B cell (primary cell): ENCODE results near the gene SMIM36. TPM values are rescaled to one million over a fixed set of nuclear protein-coding genes. Genes with fewer than 3 reads are reported as not detected.

Source experiments
- ATAC-seq: fragments of 200-7000 bp; cut with Tn5 transposase; one replicate; pipeline ENCODE4 v1.10.0; 2021; ENCODE audit warnings: low read depth, mild to moderate bottlenecking, moderate number of reproducible peaks, moderate library complexity
- CTCF ChIA-PET: fragments of 350-600 bp; sonication (Branson Sonifier 250); formaldehyde crosslinking; loops from one replicate; lab custom pipeline; 2021; ENCODE audit warnings: antibody characterized with exemption, inconsistent platforms; lab: Charles Lee
- POLR2A ChIA-PET: fragments of 350-600 bp; sonication (Branson Sonifier 250); formaldehyde crosslinking; loops from one replicate; lab custom pipeline; 2021; ENCODE audit warnings: antibody characterized with exemption; lab: Charles Lee
- DNase-seq: peaks from one replicate; pipeline ENCODE4 v3.0.0; 2013
- H2AFZ ChIP-seq: 2 replicates; pipeline ENCODE4 v1.6.1; 2012; ENCODE audit warnings: mild to moderate bottlenecking, low read depth, low read length; ENCODE audit not compliant: insufficient read depth, poor library complexity, severe bottlenecking
- H3K27ac ChIP-seq, 2 donors: 1 replicate in 1 of 2; 2 replicates in 1 of 2; pipeline ENCODE4 v1.5.1; 2012 to 2013; ENCODE audit warnings: low read length in 2 of 2, mild to moderate bottlenecking in 2 of 2, moderate library complexity in 1 of 2
- H3K27me3 ChIP-seq, 4 experiments: fragments of 200-600 bp in 1 of 4; sonication (generic) in 1 of 4; replicated peaks in 1 of 4; 1 replicate in 2 of 4; 2 replicates in 2 of 4; pipeline versions ENCODE4 v1.6.1 to v1.7.0; 2013 to 2016; ENCODE audit warnings: low read length in 3 of 4, mild to moderate bottlenecking in 2 of 4, mixed read lengths in 1 of 4, moderate library complexity in 1 of 4; ENCODE audit not compliant: insufficient read depth in 4 of 4, control insufficient read depth in 3 of 4; ENCODE audit errors: control extremely low read depth in 1 of 4
- H3K36me3 ChIP-seq, 2 experiments: replicated peaks in 1 of 2; 1 replicate in 1 of 2; 2 replicates in 1 of 2; pipeline versions ENCODE4 v1.6.1 to v1.7.1; 2013; ENCODE audit warnings: low read length in 1 of 2; ENCODE audit not compliant: insufficient read depth in 2 of 2, control insufficient read depth in 1 of 2; ENCODE audit errors: control extremely low read depth in 1 of 2, extremely low read depth in 1 of 2
- H3K4me1 ChIP-seq, 2 donors: fragments of 200-600 bp in 1 of 2; sonication (generic) in 1 of 2; 1 replicate in 1 of 2; 2 replicates in 1 of 2; pipeline versions ENCODE4 v1.5.1 to v1.6.1; 2013 to 2017; ENCODE audit warnings: low read length in 2 of 2; ENCODE audit not compliant: control insufficient read depth in 2 of 2, insufficient read depth in 2 of 2
- H3K4me2 ChIP-seq: replicated peaks from 2 replicates; pipeline ENCODE3; 2012; ENCODE audit warnings: mild to moderate bottlenecking, low read depth, low read length; ENCODE audit not compliant: poor library complexity, severe bottlenecking
- H3K4me3 ChIP-seq, 5 experiments: fragments of 200-600 bp in 1 of 5; sonication (generic) in 1 of 5; 1 replicate in 3 of 5; 2 replicates in 2 of 5; pipeline versions ENCODE4 v1.5.1 to v1.7.0; 2011 to 2016; ENCODE audit warnings: low read length in 4 of 5, mild to moderate bottlenecking in 4 of 5, low read depth in 2 of 5, control low read depth in 1 of 5, moderate library complexity in 1 of 5; ENCODE audit not compliant: insufficient read depth in 1 of 5; ENCODE audit errors: control extremely low read depth in 1 of 5, extremely low read depth in 1 of 5
- H3K79me2 ChIP-seq: fragments of 200-600 bp; sonication (generic); one replicate; pipeline ENCODE4 v1.6.0; 2016; ENCODE audit warnings: low read length; ENCODE audit not compliant: control insufficient read depth, insufficient read depth
- H3K9ac ChIP-seq: fragments of 200-600 bp; sonication (generic); 2 replicates; pipeline ENCODE4 v1.6.1; 2017; ENCODE audit warnings: mild to moderate bottlenecking, low read length, moderate library complexity
- H3K9me3 ChIP-seq, 3 donors: one replicate each; pipeline versions ENCODE4 v1.6.1 to v1.7.1; 2013; ENCODE audit warnings: low read length in 2 of 3; ENCODE audit not compliant: control insufficient read depth in 2 of 3, insufficient read depth in 1 of 3; ENCODE audit errors: control extremely low read depth in 1 of 3
- H4K20me1 ChIP-seq: 2 replicates; pipeline ENCODE4 v1.6.0; 2012; ENCODE audit warnings: mild to moderate bottlenecking, low read length; ENCODE audit not compliant: insufficient read depth, control insufficient read depth, poor library complexity, severe bottlenecking
- H3K27ac Mint-ChIP-seq: one replicate; pipeline ENCODE4 v1.8.0; 2021; ENCODE audit warnings: mixed read lengths
- H3K27me3 Mint-ChIP-seq: one replicate; pipeline ENCODE4 v1.8.0; 2021; ENCODE audit warnings: mixed read lengths
- H3K4me1 Mint-ChIP-seq: one replicate; pipeline ENCODE4 v1.8.0; 2021; ENCODE audit warnings: mixed read lengths
- H3K4me3 Mint-ChIP-seq: one replicate; pipeline ENCODE4 v1.8.0; 2021; ENCODE audit warnings: mixed read lengths
- H3K9me3 Mint-ChIP-seq: one replicate; pipeline ENCODE4 v1.8.0; 2022; ENCODE audit warnings: mixed read lengths; ENCODE audit not compliant: insufficient read depth
- CTCF ChIP-seq: fragments of 200-600 bp; IDR thresholded peaks from one replicate; pipeline ENCODE4 v1.8.0; 2022; ENCODE audit warnings: antibody characterized with exemption, mild to moderate bottlenecking
- EZH2 ChIP-seq: IDR thresholded peaks from 2 replicates; pipeline ENCODE4 v1.6.1; 2012; ENCODE audit warnings: borderline replicate concordance, low read depth, mild to moderate bottlenecking, moderate library complexity, low read length; ENCODE audit not compliant: insufficient read depth, poor library complexity, severe bottlenecking
- WGBS: methylation state at CpG from one replicate; pipeline ENCODE4 v1.1.5; 2013; ENCODE audit warnings: missing lambda C conversion rate; ENCODE audit not compliant: insufficient coverage; 5-methylcytosine and 5-hydroxymethylcytosine counted together
- intact Hi-C: fragments of 100-400 bp; cut with micrococcal nuclease; formaldehyde crosslinking; loops from one replicate; pipeline ENCODE4 v1.10.0; 2022
- polyA plus RNA-seq: library from polyadenylated mRNA; depleted of rRNA; stranded (reverse); fragments of >200 nt; gene quantifications from 2 replicates; pipeline ENCODE4 v1.2.3, GENCODE V29; 2012
- total RNA-seq, 2 donors: library from RNA; stranded (reverse); fragments of 120-200 nt in 1 of 2; gene quantifications; 1 replicate in 1 of 2; 2 replicates in 1 of 2; pipeline versions ENCODE4 v1.2.3 to v1.2.4, GENCODE V29; 2013 to 2022

The SMIM36 gene
- total and polyA plus RNA-seq, 2 donors (not counting 1 experiment from before 2014, with no cell fraction given), result not detected

- no peak overlapping the region for H2AFZ ChIP-seq
- H4K20me1 ChIP-seq, result no peaks in the 10 kb centered on the region
- ChIA-PET CTCF (interaction anchor here (1.0 to 1.4 kb wide), 4 partner anchors 18 to 488 kb away, joined by 3 to 5 read pairs (median 4); no protein-coding TSS in a partner anchor), POLR2A (no interaction called here)
- no peak for ATAC-seq
- intact Hi-C loops, result no loop called here
- no peak overlapping the region for H3K4me2 ChIP-seq
- no peak overlapping the region for H3K4me3 ChIP-seq
- no peaks in the 10 kb centered on the region for H3K9me3 ChIP-seq
- no peak overlapping the region for H3K9ac ChIP-seq
- H3K4me1 ChIP-seq, result peaks cover 3 to 5% of the 10 kb centered on the region in 2 donors
- peaks cover 0 to 7% (median 3%) of the 10 kb centered on the region in 4 experiments for H3K27me3 ChIP-seq
- Mint-ChIP-seq H3K4me1 (peaks cover 9% of the 10 kb centered on the region), H3K9me3 (no peaks in the 10 kb centered on the region), H3K27ac (no peak overlapping the region), H3K27me3 (peaks cover 23% of the 10 kb centered on the region), H3K4me3 (no peak overlapping the region)
- no peaks in the 10 kb centered on the region for H3K79me2 ChIP-seq
- H3K27ac ChIP-seq, result no peak overlapping the region
- no peak for DNase-seq
- TF ChIP-seq CTCF (no peak), EZH2 (no peak)
- no peaks in the 10 kb centered on the region for H3K36me3 ChIP-seq
Observed at GRCh38 chr17:55480631-55481315, 30.5 kb downstream of the SMIM36 start.

GRCh38 chr17:55479903-55480302 is 31.3 kb downstream of the SMIM36 start:
- Mint-ChIP-seq H3K9me3 (no peaks in the 10 kb centered on the region), H3K4me3 (no peak overlapping the region), H3K27me3 (peaks cover 25% of the 10 kb centered on the region), H3K4me1 (peaks cover 9% of the 10 kb centered on the region), H3K27ac (no peak overlapping the region)
- H3K36me3 ChIP-seq, result no peaks in the 10 kb centered on the region
- CTCF ChIA-PET, result interaction anchor here (1.0 to 1.1 kb wide), 2 partner anchors 34 to 292 kb away, joined by 3 to 4 read pairs; no protein-coding TSS in a partner anchor
- no peak overlapping the region for H3K9ac ChIP-seq
- intact Hi-C loops, result no loop called here
- no peak for TF ChIP-seq EZH2
- no peak for TF ChIP-seq CTCF
- H3K79me2 ChIP-seq, result no peaks in the 10 kb centered on the region
- no peak overlapping the region for H3K4me3 ChIP-seq
- no peak overlapping the region for H3K27ac ChIP-seq
- no CpG with 5 or more reads among the region's 2 CpGs for WGBS
- H3K4me1 ChIP-seq, result peaks cover 3 to 5% of the 10 kb centered on the region in 2 donors
- POLR2A ChIA-PET, result no interaction called here
- peaks cover 0 to 7% (median 3%) of the 10 kb centered on the region in 4 experiments for H3K27me3 ChIP-seq
- H4K20me1 ChIP-seq, result no peaks in the 10 kb centered on the region
- no peaks in the 10 kb centered on the region for H3K9me3 ChIP-seq
- no peak overlapping the region for H3K4me2 ChIP-seq
- ATAC-seq (no peak), DNase-seq (no peak)
- H2AFZ ChIP-seq, result no peak overlapping the region
